Stimulated activated CD4-positive, alpha-beta T cell treated with anti-CD3 and anti-CD28 coated beads, Interleukin-1b, Interleukin-23, amount 100 ng/mL, for 4 hours (primary cell): ENCODE results near the gene ARID1B.

Source experiments
- DNase-seq, 2 donors: peaks; one replicate each; pipeline ENCODE4 v3.0.0-alpha.2; 2020; ENCODE audit warnings: low read depth in 2 of 2

The ARID1B gene

GRCh38 chr6:157075549-157076450 lies 298.6 kb downstream of the ARID1B start:
- no peak for DNase-seq

- no peak for DNase-seq
These were observed 299.3 kb downstream of the ARID1B start for GRCh38 chr6:157076451-157076822.

- DNase-seq, result no peak
These were observed 300.1 kb downstream of the ARID1B start for GRCh38 chr6:157077251-157077650.

GRCh38 chr6:157078326-157078725 lies 301.1 kb downstream of the ARID1B start:
- no peak for DNase-seq

- DNase-seq, result no peak
These were observed 302.1 kb downstream of the ARID1B start for GRCh38 chr6:157079277-157079676.

GRCh38 chr6:157079771-157080170 lies 302.6 kb downstream of the ARID1B start:
- no peak for DNase-seq

GRCh38 chr6:157080986-157081391 lies 303.8 kb downstream of the ARID1B start:
- no peak for DNase-seq

GRCh38 chr6:157083343-157083742 lies 306.2 kb downstream of the ARID1B start:
- DNase-seq, result no peak

- DNase-seq, result no peak
These were observed 309.5 kb downstream of the ARID1B start for GRCh38 chr6:157086632-157087031.

- no peak for DNase-seq
These were observed 310.8 kb downstream of the ARID1B start for GRCh38 chr6:157087974-157088373.

- no peak for DNase-seq
These were observed 311.7 kb downstream of the ARID1B start for GRCh38 chr6:157088841-157089240.

- DNase-seq, result no peak
These were observed 312.1 kb downstream of the ARID1B start for GRCh38 chr6:157089258-157089657.

- no peak for DNase-seq
These were observed 312.7 kb downstream of the ARID1B start for GRCh38 chr6:157089851-157090250.

GRCh38 chr6:157090736-157091135 lies 313.6 kb downstream of the ARID1B start:
- no peak for DNase-seq

- no peak for DNase-seq
These were observed 314.1 kb downstream of the ARID1B start for GRCh38 chr6:157091243-157091642.

GRCh38 chr6:157091856-157092460 lies 314.8 kb downstream of the ARID1B start:
- DNase-seq, result no peak

- no peak for DNase-seq
These were observed 315.6 kb downstream of the ARID1B start for GRCh38 chr6:157092736-157093135.

GRCh38 chr6:157093536-157093935 lies 316.4 kb downstream of the ARID1B start:
- no peak for DNase-seq

GRCh38 chr6:157094038-157094437 lies 316.9 kb downstream of the ARID1B start:
- no peak for DNase-seq

GRCh38 chr6:157095084-157095483 lies 317.9 kb downstream of the ARID1B start:
- DNase-seq, result no peak

GRCh38 chr6:157095569-157095968 lies 318.4 kb downstream of the ARID1B start:
- no peak for DNase-seq

GRCh38 chr6:157096105-157096504 lies 318.9 kb downstream of the ARID1B start:
- DNase-seq, result no peak

GRCh38 chr6:157096522-157096921 lies 319.3 kb downstream of the ARID1B start:
- DNase-seq, result no peak
